Gastrocnemius medialis (tissue), 4 donors: ENCODE results near the gene ARSB.

ENCODE experiments used
- CTCF ChIP-seq, 5 experiments: fragments of 450-650 bp in 3 of 5; fragments of 200-600 bp in 2 of 5; sonication (generic) in 2 of 5; IDR thresholded peaks in 4 of 5; conservative IDR thresholded peaks in 1 of 5; 1 replicate in 4 of 5; 2 replicates in 1 of 5; pipeline ENCODE4 v1.5.1; 2016 to 2019; ENCODE audit warnings: antibody characterized with exemption in 5 of 5, mild to moderate bottlenecking in 3 of 5, moderate library complexity in 3 of 5
- POLR2A ChIP-seq, 2 donors: fragments of 450-650 bp; IDR thresholded peaks; one replicate each; pipeline ENCODE4 v1.6.1; 2017; ENCODE audit warnings: antibody characterized with exemption in 2 of 2, mild to moderate bottlenecking in 2 of 2, moderate library complexity in 2 of 2

- TF ChIP-seq CTCF (IDR thresholded peaks at IDR 0.05 in 4 of 5, conservative IDR thresholded peaks at IDR 0.05 in 1 of 5) (no peak), POLR2A (IDR thresholded peaks at IDR 0.05) (no peak)
These were observed 186.5 kb downstream of the ARSB start for GRCh38 chr5:78798673-78799029.
